Left cardiac atrium (tissue), 4 donors: ENCODE measurements around the gene FGFBP2. TPM values are rescaled to one million over a fixed set of nuclear protein-coding genes. Genes with fewer than 3 reads are reported as not detected.

ENCODE experiments used
- ATAC-seq, 2 donors: fragments of 200-7000 bp; cut with Tn5 transposase; one replicate each; pipeline ENCODE4 v1.9.1; 2020; ENCODE audit warnings: mild to moderate bottlenecking in 2 of 2, moderate library complexity in 2 of 2
- DNase-seq: peaks from one replicate; pipeline ENCODE4 v3.0.0-alpha.2; 2020
- intact Hi-C, 2 donors: fragments of 100-400 bp; cut with DNase I; formaldehyde crosslinking; loops; one replicate each; pipeline versions ENCODE4 v1.14.1 to v1.15.1; 2022 to 2023
- total RNA-seq, 2 donors: library from RNA; stranded (reverse); fragmentation: NEBNext Ultra II Directional; extraction: Animal tissue kit (Norgen Biotek cat#: 25700); gene quantifications; one replicate each; pipeline ENCODE4 v1.2.1, GENCODE V29; 2021
- donor health status: DM: no; HTN: yes; CAD: no.
- donor health status: DM: no; HTN: yes; CAD: no; lungs with severe emphysema.
- donor health status: DM: yes; HTN: yes; CAD: no.
- donor health status: Dilated cardiomyopathy.

Gene FGFBP2
- total RNA-seq, 2 donors from 2014 or later: 4.4 to 18.5 TPM

- intact Hi-C loops: no loop called here
- ATAC-seq: no peak
- DNase-seq: no peak
Measured at GRCh38 chr4:15912236-15912635, 50.7 kb downstream of the FGFBP2 start.

Other genes starting within 250 kb of the FGFBP2 start
- 1 to 10 TPM; 5.7 to 6.9 TPM for gene CD38, start 184.8 kb downstream of the FGFBP2 start, total RNA-seq
- not detected for gene FGFBP1, start 24.4 kb downstream of the FGFBP2 start, total RNA-seq
- 1 to 10 TPM; 5.5 to 5.8 TPM for gene PROM1, start 120.8 kb upstream of the FGFBP2 start, total RNA-seq